Type B pancreatic cell (in vitro differentiated cells): ENCODE results near the gene ADAMTS17. TPM values are rescaled to one million over a fixed set of nuclear protein-coding genes. Genes with fewer than 3 reads are reported as not detected.

Experiments used
- DNase-seq: peaks from one replicate; pipeline ENCODE4 v3.0.0; 2021; ENCODE audit warnings: mixed read lengths; ENCODE audit not compliant: unreplicated experiment; ENCODE audit errors: extremely low spot score
- H3K27ac Mint-ChIP-seq: 2 replicates; pipeline ENCODE4 v1.8.0; 2021; ENCODE audit warnings: mild to moderate bottlenecking, mixed read lengths
- H3K27me3 Mint-ChIP-seq: 2 replicates; pipeline ENCODE4 v1.8.0; 2021; ENCODE audit warnings: mixed read lengths
- H3K36me3 Mint-ChIP-seq: 2 replicates; pipeline ENCODE4 v1.8.0; 2021; ENCODE audit warnings: mixed read lengths
- H3K4me1 Mint-ChIP-seq: one replicate; pipeline ENCODE4 v1.8.0; 2021; ENCODE audit warnings: mixed read lengths; ENCODE audit not compliant: unreplicated experiment
- H3K4me3 Mint-ChIP-seq: 2 replicates; pipeline ENCODE4 v1.8.0; 2021; ENCODE audit warnings: mild to moderate bottlenecking, mixed read lengths
- H3K9me3 Mint-ChIP-seq: 2 replicates; pipeline ENCODE4 v1.8.0; 2021; ENCODE audit warnings: mixed read lengths
- CTCF ChIP-seq: fragments of 200-600 bp; sonication (generic); conservative IDR thresholded peaks from 2 replicates; pipeline ENCODE4 v1.5.0; 2021; ENCODE audit warnings: antibody characterized with exemption, mild to moderate bottlenecking
- total RNA-seq: library from RNA; stranded (reverse); gene quantifications from 2 replicates; pipeline ENCODE4 v1.2.1, GENCODE V29; 2021; ENCODE audit warnings: low replicate concordance

Gene ADAMTS17
- total RNA-seq, 1 donor from 2014 or later: 18.3 TPM

GRCh38 chr15:99977929-99978328 is 363.8 kb downstream of the ADAMTS17 start:
- no peak for TF ChIP-seq CTCF
- Mint-ChIP-seq H3K36me3 (no peaks in the 10 kb centered on the region), H3K4me3 (no peak overlapping the region), H3K9me3 (no peaks in the 10 kb centered on the region), H3K27ac (no peak overlapping the region), H3K27me3 (no peaks in the 10 kb centered on the region), H3K4me1 (no peaks in the 10 kb centered on the region)
- DNase-seq: no peak

- H3K27ac Mint-ChIP-seq: no peak overlapping the region
- H3K4me3 Mint-ChIP-seq: no peak overlapping the region
- TF ChIP-seq CTCF: no peak
- no peaks in the 10 kb centered on the region for H3K9me3 Mint-ChIP-seq
- H3K4me1 Mint-ChIP-seq: no peaks in the 10 kb centered on the region
- no peaks in the 10 kb centered on the region for H3K27me3 Mint-ChIP-seq
- no peaks in the 10 kb centered on the region for H3K36me3 Mint-ChIP-seq
- no peak for DNase-seq
Observed at GRCh38 chr15:99976811-99977271, 364.9 kb downstream of the ADAMTS17 start.

- TF ChIP-seq CTCF: no peak
- no peaks in the 10 kb centered on the region for H3K27me3 Mint-ChIP-seq
- no peak overlapping the region for H3K4me3 Mint-ChIP-seq
- no peaks in the 10 kb centered on the region for H3K4me1 Mint-ChIP-seq
- H3K27ac Mint-ChIP-seq: no peak overlapping the region
- DNase-seq: no peak
- no peaks in the 10 kb centered on the region for H3K36me3 Mint-ChIP-seq
- no peaks in the 10 kb centered on the region for H3K9me3 Mint-ChIP-seq
Observed at GRCh38 chr15:99976000-99976399, 365.8 kb downstream of the ADAMTS17 start.

- no peak for TF ChIP-seq CTCF
Observed at GRCh38 chr15:99974246-99974645, 367.5 kb downstream of the ADAMTS17 start.

GRCh38 chr15:99973351-99973750 is 368.4 kb downstream of the ADAMTS17 start:
- no peak for TF ChIP-seq CTCF
- H3K4me3 Mint-ChIP-seq: no peak overlapping the region
- H3K4me1 Mint-ChIP-seq: no peaks in the 10 kb centered on the region
- no peaks in the 10 kb centered on the region for H3K36me3 Mint-ChIP-seq
- no peaks in the 10 kb centered on the region for H3K9me3 Mint-ChIP-seq
- no peaks in the 10 kb centered on the region for H3K27me3 Mint-ChIP-seq
- DNase-seq: no peak
- no peak overlapping the region for H3K27ac Mint-ChIP-seq

More at GRCh38 chr15:99974246-99974645, 367.5 kb downstream of the ADAMTS17 start:
- Mint-ChIP-seq H3K27me3 (no peaks in the 10 kb centered on the region), H3K36me3 (no peaks in the 10 kb centered on the region), H3K4me3 (no peak overlapping the region), H3K9me3 (no peaks in the 10 kb centered on the region), H3K27ac (no peak overlapping the region), H3K4me1 (no peaks in the 10 kb centered on the region)
- no peak for DNase-seq

GRCh38 chr15:99970891-99971430 is 370.8 kb downstream of the ADAMTS17 start:
- H3K9me3 Mint-ChIP-seq: no peaks in the 10 kb centered on the region
- H3K4me1 Mint-ChIP-seq: no peaks in the 10 kb centered on the region
- no peak for TF ChIP-seq CTCF
- no peaks in the 10 kb centered on the region for H3K36me3 Mint-ChIP-seq
- H3K27ac Mint-ChIP-seq: no peak overlapping the region
- no peak overlapping the region for H3K4me3 Mint-ChIP-seq
- H3K27me3 Mint-ChIP-seq: no peaks in the 10 kb centered on the region
- DNase-seq: no peak
